Measurements from ENCODE around the gene MBP. TPM values are rescaled to one million over a fixed set of nuclear protein-coding genes. Genes with fewer than 3 reads are reported as not detected.

The MBP gene
- total and polyA plus RNA-seq, 2 of the 13 experiments (the other 11 are each of a cell fraction or from before 2014, with no cell fraction given) = 5.0 to 8.5 TPM

DNA sequence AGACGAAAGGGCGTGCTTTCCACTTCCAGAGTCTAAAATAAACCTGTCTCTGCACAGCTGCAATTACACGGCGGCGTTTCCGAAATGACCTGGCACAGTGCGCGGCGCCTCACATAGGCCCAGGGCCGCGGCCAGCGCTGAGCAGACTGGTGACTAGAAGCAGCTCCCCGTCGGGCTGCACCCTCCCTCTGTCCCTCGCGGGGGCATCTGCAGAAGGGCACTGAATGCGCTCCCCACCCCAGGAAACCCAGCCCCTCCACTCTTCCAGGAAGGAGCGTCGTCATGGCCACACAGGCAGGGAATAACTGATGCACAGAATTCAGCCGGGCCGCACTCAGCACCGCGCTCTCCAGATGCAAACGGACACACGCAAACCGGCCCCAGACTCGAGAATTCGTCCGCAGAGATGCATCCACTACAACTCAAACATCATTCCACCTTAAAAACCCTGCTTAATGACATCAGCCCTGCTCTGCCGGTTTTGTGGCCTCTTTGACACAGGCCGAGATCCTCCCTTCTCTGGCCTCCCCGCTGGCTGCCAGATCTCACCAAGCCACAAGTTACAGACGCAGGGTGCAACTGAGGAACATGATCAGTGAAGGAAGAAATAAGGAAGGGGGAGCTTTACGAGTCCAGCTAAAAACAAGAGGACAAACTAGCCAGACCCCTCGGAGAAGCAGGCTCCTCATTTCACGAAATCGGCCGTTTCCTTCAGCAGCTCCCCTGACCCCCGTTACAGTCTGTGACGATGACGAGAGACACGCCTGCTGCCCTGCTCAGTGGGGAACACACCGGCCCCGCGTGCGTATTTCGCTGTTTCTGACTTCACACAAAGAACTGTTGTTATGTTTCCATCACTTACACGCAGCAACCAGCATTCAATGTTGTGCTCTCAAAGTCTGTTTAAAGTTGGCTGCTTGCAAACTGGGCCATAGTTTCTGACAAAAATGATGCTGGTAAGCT lies 40.2 kb downstream of the MBP start (continued):
- TF ChIP-seq THAP8 (CRISPR knock-in tag; IDR thresholded peaks at IDR 0.05; ENCODE audit: borderline replicate concordance) (no peak), ZNF264 (CRISPR knock-in tag; IDR thresholded peaks at IDR 0.05) (no peak), HHEX (CRISPR knock-in tag; IDR thresholded peaks at IDR 0.05) (no peak), ZNF784 (CRISPR knock-in tag; IDR thresholded peaks at IDR 0.05; ENCODE audit: borderline replicate concordance) (no peak), RBM22 (optimal IDR thresholded peaks at IDR 0.05; ENCODE audit: low read length) (no peak), DNMT3B (CRISPR knock-in tag; conservative IDR thresholded peaks at IDR 0.05) (no peak), MTA3 (CRISPR knock-in tag; IDR thresholded peaks at IDR 0.05) (no peak), ZFAT (CRISPR knock-in tag; conservative IDR thresholded peaks at IDR 0.05) (no peak)

- Histone ChIP-seq H3K79me2 (ENCODE audit: insufficient read depth, low read length) (no peaks in the 10 kb centered on the region), H3K27ac (ENCODE audit: extremely low read length, insufficient read depth, low read length) (no peak overlapping the region), H3K4me3 (replicated peaks in 1 of 3; ENCODE audit: insufficient read depth in 1 of 3, low read depth in 2 of 3, low read length in 3 of 3) (no peak overlapping the region), H3K36me3 (replicated peaks in 1 of 2; ENCODE audit: control insufficient read depth in 1 of 2, insufficient read depth in 2 of 2, low read length in 2 of 2) (no peaks in the 10 kb centered on the region), H3K9me3 (ENCODE audit: low read length) (no peaks in the 10 kb centered on the region), H3K4me1 (ENCODE audit: insufficient read depth, low read length) (peaks cover 17% of the 10 kb centered on the region), H3K4me2 (ENCODE audit: low read depth, low read length) (no peak overlapping the region), H4K20me1 (ENCODE audit: insufficient read depth, low read length) (peaks cover 11% of the 10 kb centered on the region), H2AFZ (ENCODE audit: low read length) (no peak overlapping the region), H3K27me3 (ENCODE audit: control insufficient read depth in 1 of 2, insufficient read depth in 2 of 2, low read length in 2 of 2) (no peaks in the 10 kb centered on the region), H3K9ac (ENCODE audit: insufficient read depth, low read depth, low read length) (no peak overlapping the region)
- intact Hi-C loops (cut with micrococcal nuclease; ENCODE audit: unreplicated experiment) (no loop called here), in situ Hi-C loops (cut with HindIII; ENCODE audit: extremely low pct_ligation_motif_present, low pct_unique_long_range_greater_than_20kb) (no loop called here)
- WGBS (ENCODE audit: low lambda C conversion rate) = 98% methylated on average over 5 of the region's 5 CpGs
- ATAC-seq (no peak), FAIRE-seq (no peak), DNase-seq (ENCODE audit: low spot score) (no peak)
- ChIA-PET CTCF (ENCODE audit: low intra/inter-chr PET ratio, low total read pairs) (no interaction called here), POLR2A (no interaction called here)
- TF ChIP-seq ZNF83 (CRISPR knock-in tag; IDR thresholded peaks at IDR 0.05; ENCODE audit: borderline replicate concordance) = no peak
- peak; percentile 64 for TF ChIP-seq MNT (IDR thresholded peaks at IDR 0.05)
- no TSS peak for BruUV-seq (replicated peaks)
Observed at GRCh38 chr18:77091366-77091765, 41.2 kb downstream of the MBP start.

Data from HepG2 (cell line).